UCSD-AML1 (cell line): ENCODE measurements around the gene GAL3ST2.
"Not testable (repeated sequence)": the region's sequence is repeated elsewhere in the genome, so short reads cannot be mapped to it uniquely, and the experiment has no call there.

Source experiments
- DNase-seq: peaks from one replicate; lab custom pipeline; 2025; ENCODE audit not compliant: unreplicated experiment; lab: John Stamatoyannopoulos, UW

The GAL3ST2 gene

DNA sequence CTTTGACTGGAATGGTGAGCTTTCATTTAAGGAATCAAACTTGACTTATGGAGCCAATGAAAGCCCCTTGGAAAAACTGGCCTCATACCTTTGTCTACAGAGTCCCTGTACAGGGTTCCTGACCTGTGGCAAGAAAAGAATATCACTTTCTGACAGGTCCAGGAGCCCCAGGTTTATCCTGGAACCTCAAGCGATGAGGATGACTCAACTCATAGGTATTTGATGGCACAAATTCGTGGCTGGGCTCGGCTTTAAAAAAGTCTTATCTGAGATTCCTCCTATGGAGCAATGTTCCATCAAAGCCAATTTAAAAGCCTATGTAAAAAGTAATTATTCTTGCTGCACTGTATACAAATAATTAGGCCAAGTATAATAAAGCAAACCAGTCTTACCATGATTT lies 14.8 kb downstream of the GAL3ST2 start:
- not testable (repeated sequence) for DNase-seq

DNA sequence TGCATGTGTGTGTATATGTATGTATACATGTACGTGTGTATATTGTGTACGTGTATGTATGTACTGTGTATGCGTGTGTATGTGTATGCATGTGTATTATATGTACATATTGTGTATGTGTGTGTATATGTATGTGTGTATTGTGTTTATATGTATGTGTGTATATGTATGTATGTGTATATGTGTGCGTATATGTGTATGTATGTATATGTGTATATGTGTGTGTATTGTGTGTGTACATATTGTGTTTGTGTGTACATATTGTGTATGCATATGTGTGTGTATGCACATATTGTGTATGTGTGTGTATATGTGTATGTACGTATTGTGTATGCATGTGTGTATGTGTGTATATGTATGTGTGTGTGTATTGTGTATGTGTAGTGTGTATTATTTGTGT lies 16.8 kb downstream of the GAL3ST2 start:
- DNase-seq, result no peak

DNA sequence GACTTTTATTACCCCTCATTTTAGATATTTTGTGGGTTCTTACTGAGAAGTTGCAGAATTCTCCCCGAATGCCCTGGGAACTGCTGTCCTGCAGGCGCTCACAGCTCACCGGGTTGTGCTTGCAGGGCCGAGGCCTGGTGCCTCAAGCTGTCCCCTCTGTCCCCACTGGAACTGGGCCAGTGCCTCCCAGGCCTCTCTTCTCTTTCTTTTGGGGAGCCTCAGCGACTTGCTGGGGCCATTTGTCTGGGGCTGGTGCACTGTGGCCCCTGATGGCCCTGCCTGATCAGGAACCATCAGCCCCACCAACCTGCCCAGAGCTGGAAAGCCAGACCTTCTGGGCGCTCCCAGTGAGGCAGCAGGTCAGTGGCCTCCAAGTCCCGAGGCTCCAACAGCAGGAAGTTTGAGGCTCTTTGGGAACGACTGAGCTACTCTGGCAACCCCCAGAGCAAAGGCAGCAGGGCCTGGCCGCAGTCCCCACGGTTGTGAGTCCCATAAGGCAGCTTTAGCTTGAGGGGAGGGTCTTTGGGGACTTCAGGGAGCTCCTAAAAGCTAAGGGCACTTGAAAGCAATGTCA lies 17.7 kb downstream of the GAL3ST2 start:
- no peak for DNase-seq

DNA sequence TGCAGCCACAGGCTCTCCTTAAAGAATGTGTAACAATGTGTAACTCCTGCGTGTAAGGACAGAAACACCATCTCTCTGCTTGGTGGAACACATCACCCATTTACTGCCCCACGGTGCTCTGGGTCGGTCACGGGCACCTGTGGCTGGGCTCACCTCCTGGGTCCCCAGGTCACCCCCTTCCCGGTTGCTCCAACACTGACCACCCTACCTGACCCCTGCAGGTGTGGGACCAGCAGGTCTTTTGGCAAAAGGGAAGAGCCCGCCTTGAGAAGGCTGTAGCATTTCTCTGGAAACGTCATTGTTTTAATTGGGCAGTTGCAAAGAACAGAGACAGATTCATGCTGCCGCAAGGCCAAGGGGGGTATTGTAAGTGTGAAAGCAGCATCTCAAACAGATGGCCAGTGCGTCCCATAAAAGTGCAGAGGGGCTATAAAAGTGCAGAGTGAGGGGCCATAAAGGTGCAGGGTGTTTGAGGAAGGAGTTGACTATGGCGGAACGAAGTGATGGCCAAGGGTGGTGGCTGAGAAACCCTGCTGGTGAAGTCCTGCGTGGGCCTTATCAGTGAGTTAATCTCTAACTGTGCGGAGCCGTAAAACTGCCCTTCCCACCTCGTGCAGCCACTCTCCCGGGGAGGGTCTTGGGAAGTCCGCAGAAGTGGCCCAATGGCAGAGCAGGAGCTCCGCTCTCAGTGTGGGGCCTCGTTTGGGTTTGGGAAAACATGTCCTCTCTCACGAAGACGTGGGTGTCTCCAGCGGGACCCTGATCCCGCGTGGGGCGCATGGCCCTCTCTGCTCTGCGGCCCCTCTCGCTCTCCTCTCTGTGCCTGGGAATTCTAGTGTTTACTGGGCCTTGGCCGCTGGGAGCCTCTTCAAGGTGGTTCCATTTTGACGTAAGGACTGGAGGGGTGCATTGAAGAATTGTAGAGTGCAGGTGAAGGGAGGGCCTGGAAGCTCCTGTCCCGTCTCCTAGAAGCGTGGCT lies 18.7 kb downstream of the GAL3ST2 start:
- DNase-seq, result no peak

DNA sequence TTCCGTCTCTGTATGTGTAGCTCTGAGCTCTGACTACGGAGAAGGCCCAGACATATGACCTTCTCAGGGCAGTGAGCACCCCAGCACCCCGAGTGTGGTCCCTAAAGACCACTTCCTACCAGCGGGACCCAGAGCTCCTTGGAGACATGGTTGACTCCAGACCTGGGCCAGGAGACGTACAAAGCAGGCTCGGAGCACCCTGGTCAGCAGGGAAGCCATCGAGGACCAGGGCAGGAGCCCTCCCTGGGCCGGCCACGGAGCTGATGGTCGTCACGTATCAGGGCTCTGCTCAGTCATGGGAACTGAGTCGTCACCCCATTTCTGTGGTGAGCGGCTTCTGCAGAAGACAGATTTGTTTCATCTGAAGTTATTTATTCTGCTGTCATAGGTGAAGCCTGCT lies 19.6 kb downstream of the GAL3ST2 start:
- no peak for DNase-seq

DNA sequence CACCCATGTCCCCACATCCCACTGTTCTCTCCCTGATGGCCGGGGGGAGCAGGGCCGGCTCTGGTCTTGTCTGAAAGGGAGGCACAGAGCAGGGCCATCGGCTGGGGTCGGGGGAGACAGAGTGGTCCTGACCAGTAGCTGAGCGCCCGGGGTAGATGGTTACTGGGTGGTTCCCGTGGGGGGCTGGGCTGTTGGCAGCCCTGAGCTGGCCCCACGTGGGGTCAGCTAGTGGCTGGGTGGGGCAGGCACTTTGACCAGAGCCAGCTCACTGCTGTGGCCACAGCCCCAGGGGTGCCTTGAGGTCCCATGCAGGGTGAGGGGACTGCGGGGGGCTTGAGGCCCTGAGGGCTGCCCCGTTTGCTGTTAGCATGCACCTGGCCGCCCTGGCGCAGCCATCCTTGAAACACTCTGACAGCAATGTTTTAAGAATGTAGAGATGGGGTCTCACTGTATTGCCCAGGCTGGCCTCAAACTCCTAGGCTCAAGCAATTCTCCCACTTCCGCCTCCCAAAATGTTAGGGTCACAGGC lies 20.1 kb downstream of the GAL3ST2 start:
- no peak for DNase-seq

DNA sequence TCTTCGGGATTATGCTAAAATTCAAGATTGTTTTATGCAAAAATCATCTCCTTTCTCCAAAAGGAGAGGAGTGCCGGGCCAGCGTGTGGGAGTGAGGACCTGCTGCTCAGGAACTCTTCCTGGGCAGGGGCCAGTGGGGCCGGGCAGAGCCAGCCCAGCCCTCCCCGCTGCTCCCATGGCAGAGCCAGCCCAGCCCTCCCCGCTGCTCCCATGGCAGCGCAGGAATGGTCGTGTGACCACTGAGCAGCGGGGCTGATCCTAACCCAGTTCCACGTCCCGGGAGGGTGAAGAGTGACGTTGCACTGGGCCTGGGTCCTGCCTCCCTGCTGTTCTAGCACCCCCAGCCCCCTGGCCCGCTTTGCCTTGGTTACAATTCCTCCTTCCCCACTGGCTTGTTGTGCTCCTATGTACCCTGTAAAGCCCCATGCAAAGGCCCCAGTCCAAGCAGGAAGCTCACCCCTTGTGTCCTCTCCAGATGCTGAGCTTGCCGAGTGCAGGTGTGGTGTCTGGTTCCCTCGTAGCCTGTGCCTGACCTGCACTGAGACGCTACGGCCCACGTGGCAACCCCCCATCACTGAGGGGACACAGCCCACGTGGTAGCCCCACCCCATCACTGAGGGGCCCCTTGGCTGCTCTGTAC lies 20.9 kb downstream of the GAL3ST2 start:
- DNase-seq, result no peak

DNA sequence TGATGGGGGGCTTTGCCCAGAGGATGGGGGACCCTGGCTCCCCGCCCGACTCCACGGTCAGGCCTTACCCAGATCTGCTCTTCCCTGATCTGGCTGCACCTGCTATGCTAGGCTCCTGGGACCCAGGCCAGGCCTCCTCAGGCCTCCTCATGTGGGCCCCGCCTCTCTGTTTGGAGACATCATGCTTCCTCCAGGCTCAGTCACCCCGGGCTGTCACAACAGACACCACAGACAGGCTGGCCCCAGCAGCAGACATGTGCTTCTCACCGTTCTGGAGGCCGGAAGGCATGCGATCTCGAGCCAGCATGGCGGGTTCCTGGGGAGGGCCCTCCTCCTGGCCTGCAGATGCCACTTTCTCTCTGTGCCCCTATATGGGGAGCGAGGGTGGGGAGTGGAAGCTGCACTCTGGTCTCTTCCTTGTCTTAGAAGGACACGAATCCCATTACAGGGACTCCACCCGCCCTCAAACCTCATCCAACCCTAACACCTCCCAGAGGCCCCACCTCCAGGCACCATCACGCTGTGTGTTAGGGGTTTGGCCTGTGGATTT lies 21.5 kb downstream of the GAL3ST2 start:
- DNase-seq, result no peak

DNA sequence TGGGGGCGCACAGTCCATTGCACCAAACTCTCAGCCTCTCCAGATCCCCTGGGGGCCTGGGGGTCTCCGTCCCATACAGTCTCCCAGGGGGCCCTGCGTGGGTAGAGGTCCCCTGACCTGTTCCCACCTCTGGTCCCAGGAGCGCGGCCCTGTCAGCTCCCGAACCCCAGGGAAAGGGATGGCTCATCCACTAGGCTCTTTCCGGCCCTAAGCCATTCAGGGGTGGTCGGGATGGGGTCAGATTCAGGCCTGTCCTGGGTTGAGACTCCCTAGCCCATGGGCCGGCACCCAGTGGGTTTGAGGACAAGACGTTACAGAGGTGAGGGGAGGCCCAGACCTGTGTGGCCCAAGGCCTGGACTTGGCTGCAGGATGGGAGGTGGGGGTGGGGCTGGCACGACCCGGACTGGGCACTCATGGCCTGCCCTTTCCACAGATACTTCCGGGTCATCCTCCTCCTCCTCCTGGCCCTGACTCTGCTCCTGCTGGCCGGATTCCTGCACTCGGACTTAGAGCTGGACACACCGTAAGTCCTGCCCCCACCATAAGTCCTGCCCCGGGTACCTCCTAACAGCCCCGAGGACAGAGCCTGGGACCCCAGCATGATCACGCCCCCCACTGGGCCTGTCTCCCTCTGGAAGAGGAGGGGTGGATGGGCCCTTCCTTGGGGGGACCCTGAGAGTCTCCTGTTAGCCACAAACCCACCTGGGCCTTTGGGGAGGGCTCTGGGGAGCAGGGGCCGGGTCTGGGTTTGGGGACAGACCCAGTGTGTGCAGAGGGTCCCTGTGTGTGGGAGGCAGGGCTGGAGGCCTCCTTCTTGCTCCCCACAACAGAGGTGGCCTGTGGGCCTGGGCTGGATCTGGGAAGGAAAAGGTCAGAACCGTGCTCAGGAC lies 22.3 kb downstream of the GAL3ST2 start:
- no peak for DNase-seq

DNA sequence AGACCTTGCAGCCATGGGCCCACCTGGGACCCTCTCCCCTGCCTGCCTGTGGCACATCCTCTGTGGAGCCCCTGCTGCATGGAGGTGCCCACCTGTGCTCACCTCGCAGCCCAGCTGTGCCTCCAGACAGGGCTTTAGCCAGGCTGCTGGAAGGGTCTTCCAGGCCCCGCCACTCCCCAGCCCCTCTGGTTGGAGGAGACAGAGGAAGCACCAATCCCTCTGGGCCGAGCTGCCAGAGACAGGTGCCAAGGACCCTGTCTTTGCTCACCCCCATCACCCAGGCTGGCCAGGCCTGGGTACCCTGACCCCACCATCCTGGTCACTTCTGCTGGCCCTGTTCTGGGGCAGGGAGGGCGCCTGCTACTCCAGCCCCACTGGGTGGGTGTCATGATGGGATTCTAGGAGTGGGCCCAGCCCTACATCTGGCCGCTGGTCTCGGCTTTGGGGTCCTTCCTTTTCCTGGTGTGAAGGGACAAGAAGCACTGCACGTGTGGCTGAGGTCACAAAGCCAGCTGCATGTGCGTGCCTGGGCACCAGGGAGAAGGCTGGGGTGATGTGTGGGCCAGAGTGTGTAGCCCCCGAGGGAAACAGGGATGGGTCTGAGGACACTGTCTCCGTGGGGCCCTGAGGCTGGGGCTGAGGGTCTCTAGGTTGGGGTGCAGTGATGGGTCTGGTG lies 23.0 kb downstream of the GAL3ST2 start:
- DNase-seq, result no peak

DNA sequence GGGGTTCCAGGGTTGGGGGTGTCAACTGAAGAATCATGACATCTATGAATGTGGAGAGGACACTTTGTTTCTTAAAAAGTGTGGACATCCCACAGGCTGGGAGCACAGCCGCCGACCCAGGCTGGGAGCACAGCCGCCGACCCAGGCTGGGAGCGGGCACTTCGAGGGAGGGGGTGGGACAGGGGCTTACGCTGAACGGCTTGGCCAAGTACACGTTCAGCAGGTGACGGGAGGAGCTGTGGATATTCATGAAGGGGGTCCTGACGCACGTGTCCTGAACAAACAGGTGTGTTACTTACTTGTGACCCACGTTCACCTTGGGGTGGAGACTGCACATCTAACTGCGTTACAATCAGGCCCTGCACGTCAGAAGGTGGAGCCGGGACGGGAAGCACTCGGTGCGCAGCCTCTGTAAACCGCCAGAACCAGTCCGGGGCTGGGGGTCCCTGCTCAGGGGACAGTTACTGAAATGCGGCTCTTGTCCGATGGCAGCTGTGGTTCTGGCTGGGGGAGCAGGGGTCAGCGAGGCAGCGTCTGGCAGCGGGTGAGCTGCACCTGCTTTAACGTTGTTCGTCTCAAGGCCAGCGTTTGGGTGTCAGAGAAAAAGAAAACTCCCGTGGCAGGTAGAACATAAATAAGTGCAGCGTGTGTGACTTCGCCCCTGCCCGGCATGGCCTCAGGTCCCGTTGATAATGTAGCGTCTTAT lies 23.7 kb downstream of the GAL3ST2 start:
- not testable (repeated sequence) for DNase-seq

DNA sequence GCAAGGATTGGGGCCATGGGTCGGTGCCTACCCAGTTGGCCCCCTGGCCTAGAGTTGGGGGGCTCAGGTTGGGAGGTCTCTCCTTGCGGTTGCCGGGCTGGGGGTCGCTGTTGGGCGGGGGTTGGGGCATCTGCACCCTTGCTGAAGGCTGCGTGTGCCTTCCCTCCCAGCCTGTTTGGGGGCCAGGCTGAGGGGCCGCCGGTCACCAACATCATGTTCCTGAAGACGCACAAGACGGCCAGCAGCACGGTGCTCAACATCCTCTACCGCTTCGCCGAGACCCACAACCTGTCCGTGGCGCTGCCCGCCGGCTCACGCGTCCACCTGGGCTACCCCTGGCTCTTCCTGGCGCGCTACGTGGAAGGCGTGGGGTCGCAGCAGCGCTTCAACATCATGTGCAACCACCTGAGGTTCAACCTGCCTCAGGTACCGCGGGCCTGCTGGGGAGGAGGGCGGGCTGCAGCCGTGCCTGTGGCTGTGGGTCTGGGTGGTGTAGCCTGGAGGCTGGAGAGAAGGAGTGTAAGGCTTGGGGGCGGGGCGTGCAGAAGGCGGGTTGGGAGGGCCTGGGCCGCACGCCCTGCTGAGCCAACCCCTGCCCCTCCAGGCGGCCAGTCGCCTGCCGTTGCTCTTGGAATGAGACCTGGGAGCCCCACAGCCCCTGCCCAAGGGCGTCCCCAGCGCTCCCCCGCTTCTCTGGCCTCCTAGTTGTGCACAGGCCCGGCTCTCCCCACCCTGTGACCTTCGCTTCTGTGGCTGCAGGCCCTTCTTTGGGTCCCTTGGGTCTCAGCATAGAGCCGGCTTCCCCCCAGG lies 25.2 kb downstream of the GAL3ST2 start:
- DNase-seq, result no peak

DNA sequence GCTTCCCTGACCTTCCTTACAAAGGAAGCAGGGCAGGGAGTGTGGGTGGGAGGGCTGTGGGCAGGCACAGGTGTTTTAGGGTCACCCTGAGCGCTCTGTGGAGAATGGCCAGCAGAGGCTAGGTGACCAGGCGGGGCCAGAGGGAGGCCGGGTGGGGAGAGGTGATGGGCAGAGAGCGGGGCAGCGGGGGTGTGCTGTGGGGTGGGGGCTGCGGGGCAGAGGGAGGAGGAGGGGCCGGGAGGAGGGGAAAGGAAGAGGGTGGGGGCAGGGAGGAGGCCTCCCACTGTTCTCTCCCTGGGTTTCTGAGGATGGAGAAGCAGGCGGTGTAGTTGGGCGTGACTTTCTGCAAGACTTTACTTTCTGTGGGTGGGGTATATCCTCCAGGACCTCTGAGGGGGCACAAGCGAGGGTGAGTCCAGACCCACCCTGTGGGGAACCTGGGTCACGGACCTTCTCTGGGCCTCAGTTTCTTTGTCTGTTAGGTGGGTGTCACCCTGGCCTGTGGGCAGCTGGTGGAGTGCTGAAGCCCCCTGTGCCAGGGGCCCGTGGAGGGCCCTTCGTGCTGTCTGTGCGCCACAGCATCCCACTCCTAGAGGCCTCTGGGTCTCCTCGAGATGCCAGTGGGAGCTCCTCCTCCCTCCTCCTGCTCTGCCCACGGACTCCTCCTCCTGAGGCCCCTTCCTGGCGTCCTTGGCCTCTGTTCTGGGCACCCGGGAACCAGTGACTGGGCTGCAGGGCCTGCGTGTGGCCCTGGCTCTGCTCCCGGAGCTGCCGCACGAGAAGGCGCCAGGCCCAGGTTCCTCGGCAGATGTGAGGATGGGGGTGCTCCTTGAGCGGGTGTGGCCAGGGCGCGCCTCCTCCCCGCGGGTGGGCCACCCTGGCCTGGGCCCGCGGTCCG lies 26.0 kb downstream of the GAL3ST2 start:
- no peak for DNase-seq

DNA sequence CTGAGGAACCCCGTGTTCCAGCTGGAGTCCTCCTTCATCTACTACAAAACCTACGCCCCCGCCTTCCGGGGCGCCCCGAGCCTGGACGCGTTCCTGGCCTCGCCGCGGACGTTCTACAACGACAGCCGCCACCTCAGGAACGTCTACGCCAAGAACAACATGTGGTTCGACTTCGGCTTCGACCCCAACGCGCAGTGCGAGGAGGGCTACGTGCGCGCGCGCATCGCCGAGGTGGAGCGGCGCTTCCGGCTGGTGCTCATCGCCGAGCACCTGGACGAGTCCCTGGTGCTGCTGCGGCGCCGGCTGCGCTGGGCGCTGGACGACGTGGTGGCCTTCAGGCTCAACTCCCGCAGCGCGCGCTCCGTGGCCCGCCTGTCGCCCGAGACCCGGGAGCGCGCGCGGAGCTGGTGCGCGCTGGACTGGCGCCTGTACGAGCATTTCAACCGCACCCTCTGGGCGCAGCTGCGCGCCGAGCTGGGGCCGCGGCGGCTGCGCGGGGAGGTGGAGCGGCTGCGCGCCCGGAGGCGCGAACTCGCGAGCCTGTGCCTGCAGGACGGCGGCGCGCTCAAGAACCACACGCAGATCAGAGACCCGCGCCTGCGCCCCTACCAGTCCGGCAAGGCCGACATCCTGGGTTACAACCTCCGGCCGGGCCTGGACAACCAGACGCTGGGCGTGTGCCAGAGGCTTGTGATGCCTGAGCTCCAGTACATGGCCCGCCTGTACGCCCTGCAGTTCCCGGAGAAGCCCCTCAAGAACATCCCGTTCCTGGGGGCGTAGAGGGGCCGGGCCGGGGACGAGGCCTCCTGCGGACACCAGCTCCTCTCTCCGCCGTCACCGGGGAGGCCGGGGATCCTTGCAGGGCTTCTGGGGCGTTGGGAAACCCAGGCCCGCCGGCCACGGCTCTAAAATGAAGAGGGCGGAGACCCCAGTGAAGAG lies 27.0 kb downstream of the GAL3ST2 start:
- DNase-seq, result no peak

DNA sequence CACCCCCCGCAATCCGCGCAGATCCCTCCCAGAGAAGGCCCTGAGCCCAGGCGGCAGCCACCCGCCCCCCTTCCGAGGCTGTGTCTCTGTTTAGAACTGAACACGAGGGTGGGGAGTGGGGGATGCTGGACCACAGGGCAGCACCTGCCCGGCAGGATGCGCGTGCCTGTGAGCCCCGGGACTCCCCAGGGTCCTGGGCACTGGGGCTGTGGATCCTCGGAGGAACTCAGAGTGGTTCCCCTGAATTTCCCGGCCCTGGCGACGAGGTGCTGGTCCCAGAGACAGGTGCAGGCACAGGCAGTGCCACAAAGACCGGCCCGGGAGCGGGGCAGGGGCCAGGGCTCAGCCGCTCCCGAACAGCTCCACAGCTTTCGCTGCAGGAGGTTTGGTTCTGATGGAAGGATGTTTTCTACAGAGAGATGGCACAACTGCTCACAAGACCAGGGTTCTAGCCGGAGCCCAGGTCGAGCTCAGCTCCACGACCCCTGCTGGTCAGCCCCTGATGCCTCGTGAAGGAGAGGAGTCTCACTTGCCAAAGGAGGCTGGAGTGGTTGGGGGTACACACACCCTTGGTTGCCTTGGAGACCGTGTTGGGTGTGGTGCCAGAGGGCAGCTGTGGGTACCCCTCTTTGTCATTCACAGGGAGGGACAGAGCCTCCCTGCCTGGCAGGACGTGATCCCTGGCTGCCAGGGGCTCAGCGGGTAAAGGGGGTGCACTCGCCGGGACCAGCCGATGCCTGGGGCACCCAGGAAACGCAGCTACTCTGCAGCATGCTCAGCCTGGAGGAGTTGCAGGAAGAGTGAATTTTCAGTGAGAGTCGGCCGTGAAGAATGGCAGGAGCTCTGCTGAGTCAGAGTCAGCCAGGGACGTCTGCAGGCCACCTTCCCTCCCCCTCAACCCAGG lies 28.0 kb downstream of the GAL3ST2 start:
- peak; percentile 64 for DNase-seq
